Fibroblast of lung (primary cell): ENCODE data around the gene MSLN. TPM values are rescaled to one million over a fixed set of nuclear protein-coding genes. Genes with fewer than 3 reads are reported as not detected.

Source experiments
- DNase-seq, 2 donors: peaks; one replicate each; pipeline versions ENCODE4 v3.0.0 to v3.0.0-alpha.2; 2010; ENCODE audit warnings: low read depth in 2 of 2
- H2AFZ ChIP-seq: 2 replicates; pipeline ENCODE4 v1.5.1; 2012; ENCODE audit warnings: low read length, control low read depth, inconsistent platforms
- H3K27ac ChIP-seq: 2 replicates; pipeline ENCODE4 v1.5.1; 2011; ENCODE audit warnings: low read length, control low read depth; ENCODE audit not compliant: insufficient read depth
- H3K27me3 ChIP-seq: 2 replicates; pipeline ENCODE4 v1.5.1; 2011; ENCODE audit warnings: mild to moderate bottlenecking, low read length; ENCODE audit not compliant: control insufficient read depth, insufficient read depth
- H3K36me3 ChIP-seq: 2 replicates; pipeline ENCODE4 v1.5.1; 2011; ENCODE audit warnings: low read length; ENCODE audit not compliant: control insufficient read depth, insufficient read depth
- H3K4me1 ChIP-seq: 2 replicates; pipeline ENCODE4 v1.5.1; 2011; ENCODE audit warnings: low read length; ENCODE audit not compliant: control insufficient read depth, insufficient read depth; ENCODE audit errors: extremely low read depth
- H3K4me2 ChIP-seq: 2 replicates; pipeline ENCODE4 v1.5.1; 2011; ENCODE audit warnings: low read length, control low read depth; ENCODE audit not compliant: insufficient read depth; ENCODE audit errors: extremely low read depth
- H3K4me3 ChIP-seq, 4 experiments: fragments of 200-600 bp in 1 of 4; sonication (generic) in 1 of 4; replicated peaks in 1 of 4; 2 replicates each; pipeline ENCODE4 v1.5.1; 2011 to 2016; ENCODE audit warnings: low read length in 4 of 4, low read depth in 3 of 4, mild to moderate bottlenecking in 3 of 4, control low read depth in 2 of 4, inconsistent platforms in 1 of 4, mixed read lengths in 1 of 4; ENCODE audit not compliant: insufficient read depth in 1 of 4; ENCODE audit errors: control extremely low read depth in 1 of 4
- H3K79me2 ChIP-seq: 2 replicates; pipeline ENCODE4 v1.5.1; 2012; ENCODE audit warnings: mild to moderate bottlenecking, low read length, inconsistent platforms; ENCODE audit not compliant: control insufficient read depth, insufficient read depth
- H3K9ac ChIP-seq: 2 replicates; pipeline ENCODE4 v1.5.1; 2011; ENCODE audit warnings: mild to moderate bottlenecking, low read length, control low read depth; ENCODE audit not compliant: insufficient read depth
- H3K9me3 ChIP-seq: 2 replicates; pipeline ENCODE4 v1.5.1; 2012; ENCODE audit warnings: low read depth, low read length; ENCODE audit not compliant: control insufficient read depth, insufficient read depth
- H4K20me1 ChIP-seq: 2 replicates; pipeline ENCODE4 v1.5.1; 2011; ENCODE audit warnings: low read length; ENCODE audit not compliant: control insufficient read depth, insufficient read depth; ENCODE audit errors: extremely low read depth
- CTCF ChIP-seq, 2 donors: IDR thresholded peaks in 1 of 2; conservative IDR thresholded peaks in 1 of 2; 1 replicate in 1 of 2; 2 replicates in 1 of 2; pipeline ENCODE4 v1.5.1; 2011 to 2012; ENCODE audit warnings: low read length in 2 of 2, control low read depth in 1 of 2, inconsistent platforms in 1 of 2, low read depth in 1 of 2, mild to moderate bottlenecking in 1 of 2
- EZH2 ChIP-seq: IDR thresholded peaks from 2 replicates; pipeline ENCODE4 v1.5.1; 2012; ENCODE audit warnings: low read length, control low read depth, mild to moderate bottlenecking; ENCODE audit errors: missing control alignments
- polyA plus RNA-seq, 2 donors: library from polyadenylated mRNA; depleted of rRNA in 1 of 2; stranded (reverse) in 1 of 2; unstranded in 1 of 2; fragments of >200 nt; gene quantifications; 2 replicates each; pipeline ENCODE4 v1.2.1, GENCODE V29; 2011 to 2012; ENCODE audit warnings: missing spikeins in 1 of 2
- total RNA-seq: library from RNA; depleted of rRNA; stranded (reverse); fragments of >200 nt; gene quantifications from 2 replicates; pipeline ENCODE4 v1.2.1, GENCODE V29; 2014

MSLN gene
- total and polyA plus RNA-seq, 2 donors (not counting 1 experiment from before 2014, with no cell fraction given), result not detected

DNA sequence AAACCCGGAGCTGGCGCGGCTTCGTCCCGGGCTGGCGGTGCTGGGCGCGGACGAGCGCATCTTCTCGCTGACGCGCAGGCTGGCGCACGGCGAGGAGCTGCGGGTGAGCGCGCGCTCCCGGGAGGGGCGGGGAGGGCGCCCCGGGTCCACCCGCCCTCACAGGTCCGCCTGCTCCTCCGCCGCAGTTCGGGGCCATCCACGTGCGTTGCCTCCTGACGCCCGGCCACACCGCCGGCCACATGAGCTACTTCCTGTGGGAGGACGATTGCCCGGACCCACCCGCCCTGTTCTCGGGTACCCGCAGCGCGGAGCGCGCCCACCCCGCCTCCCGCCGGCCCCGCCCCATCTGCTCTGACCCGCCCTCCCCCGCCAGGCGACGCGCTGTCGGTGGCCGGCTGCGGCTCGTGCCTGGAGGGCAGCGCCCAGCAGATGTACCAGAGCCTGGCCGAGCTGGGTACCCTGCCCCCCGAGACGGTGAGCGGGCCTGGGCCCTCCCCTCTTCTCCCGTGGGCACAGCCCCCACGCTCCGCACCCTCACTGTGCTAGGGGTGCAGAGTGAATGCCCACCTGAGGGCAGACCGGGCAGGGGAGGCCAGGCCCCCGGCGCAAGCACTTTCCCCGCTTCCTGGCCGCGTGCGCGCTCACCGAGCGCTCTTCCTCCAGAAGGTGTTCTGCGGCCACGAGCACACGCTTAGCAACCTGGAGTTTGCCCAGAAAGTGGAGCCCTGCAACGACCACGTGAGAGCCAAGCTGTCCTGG, 32.2 kb upstream of the MSLN start:
- H3K9ac ChIP-seq, result no peak overlapping the region
- DNase-seq, result peak; percentile 76 to 81
- H3K4me1 ChIP-seq, result no peaks in the 10 kb centered on the region
- H3K4me2 ChIP-seq, result peak overlapping the region; percentile 64
- H3K36me3 ChIP-seq, result peaks cover 10% of the 10 kb centered on the region
- H3K27me3 ChIP-seq, result no peaks in the 10 kb centered on the region
- no peaks in the 10 kb centered on the region for H4K20me1 ChIP-seq
- no peak overlapping the region for H3K27ac ChIP-seq
- no peak for TF ChIP-seq EZH2
- TF ChIP-seq CTCF (conservative IDR thresholded peaks at IDR 0.05 in 1 of 2, IDR thresholded peaks at IDR 0.05 in 1 of 2; ENCODE audit: low read depth in 1 of 2, low read length in 2 of 2), result no peak
- peak overlapping the region in 3 of 4 experiments; percentile 19 to 75 (median 25) for H3K4me3 ChIP-seq
- H3K79me2 ChIP-seq, result no peaks in the 10 kb centered on the region
- H2AFZ ChIP-seq, result no peak overlapping the region
- H3K9me3 ChIP-seq, result no peaks in the 10 kb centered on the region

GRCh38 chr16:728890-729744, 31.4 kb upstream of the MSLN start:
- H2AFZ ChIP-seq, result no peak overlapping the region
- no peaks in the 10 kb centered on the region for H4K20me1 ChIP-seq
- no peak for DNase-seq
- H3K4me3 ChIP-seq, result peak overlapping the region in 1 of 4 experiments; percentile 75
- H3K27ac ChIP-seq, result no peak overlapping the region
- no peak overlapping the region for H3K4me2 ChIP-seq
- H3K36me3 ChIP-seq, result peaks cover 15% of the 10 kb centered on the region
- no peaks in the 10 kb centered on the region for H3K79me2 ChIP-seq
- H3K9me3 ChIP-seq, result no peaks in the 10 kb centered on the region
- TF ChIP-seq EZH2 (no peak), CTCF (conservative IDR thresholded peaks at IDR 0.05 in 1 of 2, IDR thresholded peaks at IDR 0.05 in 1 of 2; ENCODE audit: low read depth in 1 of 2, low read length in 2 of 2) (no peak)
- no peaks in the 10 kb centered on the region for H3K27me3 ChIP-seq
- H3K9ac ChIP-seq, result no peak overlapping the region
- H3K4me1 ChIP-seq, result no peaks in the 10 kb centered on the region
